GM18951 (cell line): ENCODE results near the gene DTX4.

Source experiments
- POLR2A ChIP-seq: IDR thresholded peaks from 4 replicates; pipeline ENCODE4 v1.6.1; 2011; ENCODE audit warnings: mild to moderate bottlenecking; ENCODE audit not compliant: insufficient read length, insufficient read depth; ENCODE audit errors: extremely low read depth
- in situ Hi-C: fragments of 300-500 bp; cut with MboI; formaldehyde crosslinking; loops from one replicate; pipeline ENCODE4 v1.12.0; 2022; ENCODE audit warnings: low sequenced_read_pairs, mixed read lengths, inconsistent platforms; ENCODE audit not compliant: unreplicated experiment

The DTX4 gene

DNA sequence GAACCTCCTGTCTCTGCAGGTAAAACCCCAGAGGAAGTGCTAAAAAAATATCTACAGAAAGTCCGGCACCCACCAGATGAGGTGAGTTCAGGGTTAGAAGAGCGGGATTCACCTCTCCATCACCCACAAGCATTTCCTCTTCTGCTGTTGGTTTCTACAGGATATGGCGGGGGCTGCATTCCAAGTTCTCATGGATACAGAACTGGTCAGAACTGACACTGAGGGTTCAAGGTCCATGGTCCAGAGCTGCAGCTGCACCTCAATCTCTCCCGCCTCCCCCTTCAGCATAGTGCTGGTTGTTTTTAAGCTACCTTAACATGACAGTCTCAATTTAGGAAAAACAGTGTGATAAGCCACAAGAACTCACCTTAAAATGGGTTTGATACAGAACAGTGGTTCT, 19.2 kb downstream of the DTX4 start:
- TF ChIP-seq POLR2A: no peak
- in situ Hi-C loops: loop anchor here (10.0 kb wide), 1 partner anchor 234 kb away; the partner anchor contains the start of gene OR5A2

DNA sequence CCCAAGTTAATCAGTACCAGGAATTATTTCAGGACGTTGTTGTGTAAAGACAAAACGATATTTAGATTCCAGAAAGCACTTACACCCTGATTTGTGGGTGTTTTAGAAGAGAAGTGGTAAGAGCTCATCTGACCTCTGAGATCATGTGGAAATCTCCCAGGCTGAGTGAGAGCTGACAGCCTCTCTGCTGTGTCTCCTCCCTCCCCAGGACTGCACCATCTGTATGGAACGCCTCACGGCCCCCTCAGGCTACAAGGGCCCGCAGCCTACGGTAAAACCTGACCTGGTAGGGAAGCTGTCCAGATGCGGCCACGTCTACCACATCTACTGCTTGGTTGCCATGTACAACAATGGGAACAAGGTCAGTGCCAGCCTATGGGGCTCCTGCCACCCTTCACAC, 20.0 kb downstream of the DTX4 start:
- in situ Hi-C loops: loop anchor here (10.0 kb wide), 1 partner anchor 233 kb away; the partner anchor contains the start of gene OR5A2
- no peak for TF ChIP-seq POLR2A

DNA sequence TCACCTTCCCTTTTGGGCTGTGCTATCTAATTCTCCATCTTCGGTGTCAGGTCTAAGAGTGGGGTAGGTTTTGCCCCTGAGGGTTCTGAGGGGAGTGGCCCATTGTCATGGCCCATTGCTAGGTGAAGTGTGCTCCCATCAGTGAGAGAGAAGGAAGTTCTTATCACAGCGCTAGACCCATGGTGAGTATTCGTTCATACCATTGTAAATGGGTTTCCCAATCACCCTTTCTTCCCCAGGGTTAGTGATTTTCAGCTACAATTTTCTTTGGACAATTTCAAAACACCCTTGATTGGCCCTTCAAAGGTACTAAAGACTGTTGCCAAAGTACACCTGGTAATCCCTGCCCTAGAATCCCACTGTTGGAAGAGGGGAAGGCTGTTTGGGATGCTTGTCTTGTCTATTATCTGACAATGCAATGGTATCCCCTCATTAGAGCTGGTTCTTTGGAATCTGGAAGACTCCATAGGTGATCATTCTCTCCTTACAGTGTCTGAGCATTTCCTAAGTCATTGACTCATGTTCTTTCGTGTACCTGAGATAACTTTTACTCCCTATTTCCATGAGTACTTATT, 20.6 kb downstream of the DTX4 start:
- no peak for TF ChIP-seq POLR2A
- in situ Hi-C loops: loop anchor here (10.0 kb wide), 1 partner anchor 232 kb away; the partner anchor contains the start of gene OR5A2

DNA sequence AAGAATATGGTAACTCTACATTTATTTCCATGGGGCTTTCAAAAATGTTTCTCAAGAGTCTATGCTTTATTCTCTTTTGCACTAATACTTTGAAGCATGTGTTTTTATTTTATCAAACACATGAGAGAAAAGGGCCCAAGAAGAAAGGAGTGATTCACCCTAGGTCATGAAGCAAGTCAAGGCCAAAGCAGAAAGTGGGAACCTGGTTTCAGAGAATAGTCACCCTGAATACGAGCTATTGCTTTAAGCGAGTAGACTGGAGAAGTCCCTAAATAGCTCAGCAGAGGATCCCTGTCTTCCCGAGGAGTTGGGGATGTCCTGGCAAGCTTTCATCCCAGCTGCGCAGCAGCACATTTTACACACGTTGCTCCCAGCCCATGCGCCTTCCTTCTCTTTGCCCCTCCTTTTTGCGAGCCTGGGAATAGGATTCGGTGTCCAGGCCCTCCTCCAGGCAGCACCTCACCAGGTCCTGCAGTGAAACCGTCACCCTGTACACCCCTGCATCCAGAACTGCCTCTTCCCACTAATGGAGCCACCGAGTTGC, 21.7 kb downstream of the DTX4 start:
- in situ Hi-C loops: loop anchor here (10.0 kb wide), 1 partner anchor 231 kb away; the partner anchor contains the start of gene OR5A2
- TF ChIP-seq POLR2A: no peak

DNA sequence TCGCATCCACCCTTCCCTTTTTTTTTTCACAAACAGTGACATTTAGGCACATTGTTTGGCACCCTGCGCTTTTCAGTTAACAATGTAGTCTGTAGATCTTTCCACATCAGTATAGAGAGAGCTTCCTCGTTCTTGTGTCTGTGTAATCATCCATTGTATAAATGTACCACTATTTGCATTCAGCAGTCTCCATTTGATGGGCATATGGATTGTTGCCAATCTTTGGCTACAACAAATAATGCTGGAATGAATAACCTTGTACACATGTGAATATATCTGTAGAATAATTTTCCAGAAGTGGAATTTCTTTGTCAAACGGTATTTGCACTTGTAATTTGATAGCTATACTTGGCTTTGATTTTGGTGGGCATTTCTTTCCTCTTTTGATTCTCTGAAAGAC, 23.7 kb downstream of the DTX4 start:
- no peak for TF ChIP-seq POLR2A
- in situ Hi-C loops: loop anchor here (10.0 kb wide), 1 partner anchor 229 kb away; the partner anchor contains the start of gene OR5A2

DNA sequence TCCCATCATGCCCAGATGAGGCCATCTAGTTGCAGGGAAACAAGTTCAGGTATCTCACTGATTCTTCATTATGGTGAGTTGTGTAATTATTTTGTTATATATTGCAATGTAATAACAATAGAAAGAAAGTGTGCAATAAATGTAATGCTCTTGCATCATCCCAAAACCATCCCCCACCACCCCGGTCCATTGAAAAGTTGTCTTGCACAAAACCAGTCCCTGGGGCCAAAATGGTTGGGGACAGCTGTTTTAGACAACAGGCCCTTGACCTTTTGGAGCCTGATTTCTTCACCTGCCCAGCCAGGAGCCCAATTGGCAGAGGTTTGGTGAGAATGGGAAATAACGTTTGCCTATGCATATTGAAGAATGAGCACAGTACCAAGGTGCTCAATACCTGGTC, 24.8 kb downstream of the DTX4 start:
- in situ Hi-C loops: loop anchor here (10.0 kb wide), 1 partner anchor 228 kb away; the partner anchor contains the start of gene OR5A2
- no peak for TF ChIP-seq POLR2A

DNA sequence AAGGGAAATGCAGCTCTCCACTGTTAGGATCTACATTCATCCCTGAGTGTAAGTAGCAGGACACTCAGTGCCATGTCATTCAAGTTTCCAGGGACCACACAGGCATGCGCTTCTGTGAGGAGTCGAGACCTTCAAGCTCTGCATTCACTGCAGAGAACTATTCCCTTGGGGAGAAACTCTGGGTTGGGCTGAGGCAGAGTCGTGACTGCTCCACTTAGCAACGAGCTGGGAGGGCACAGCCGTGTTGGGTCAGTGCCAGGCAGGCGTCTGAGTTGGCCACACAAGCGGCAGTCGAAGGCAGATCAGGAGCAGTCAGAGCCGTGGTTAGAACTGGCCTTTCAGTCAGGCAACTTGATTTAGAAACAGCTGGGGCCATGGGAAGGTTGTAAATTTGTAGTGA, 26.1 kb downstream of the DTX4 start:
- no peak for TF ChIP-seq POLR2A
- in situ Hi-C loops: loop anchor here (10.0 kb wide), 1 partner anchor 227 kb away; the partner anchor contains the start of gene OR5A2

DNA sequence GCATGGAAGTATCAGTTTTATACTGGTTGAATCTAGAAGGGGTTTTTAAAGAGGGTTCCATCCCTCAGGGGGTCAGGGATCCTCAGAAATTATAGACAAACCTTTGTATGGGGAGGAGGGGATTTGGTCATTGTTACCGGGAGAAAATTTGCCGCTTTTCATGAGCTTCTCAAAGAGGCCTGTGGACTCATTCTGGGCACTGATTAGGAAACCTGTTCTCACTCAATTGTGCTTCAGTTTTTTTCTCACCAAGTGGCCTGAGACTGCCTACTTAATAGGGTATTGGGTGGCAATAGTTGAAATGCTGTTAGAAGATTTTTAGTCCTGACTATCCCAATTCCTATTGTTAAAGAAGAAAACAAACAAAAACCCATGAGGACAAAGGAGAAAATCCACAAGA, 26.8 kb downstream of the DTX4 start:
- TF ChIP-seq POLR2A: no peak
- in situ Hi-C loops: loop anchor here (10.0 kb wide), 1 partner anchor 226 kb away; the partner anchor contains the start of gene OR5A2

DNA sequence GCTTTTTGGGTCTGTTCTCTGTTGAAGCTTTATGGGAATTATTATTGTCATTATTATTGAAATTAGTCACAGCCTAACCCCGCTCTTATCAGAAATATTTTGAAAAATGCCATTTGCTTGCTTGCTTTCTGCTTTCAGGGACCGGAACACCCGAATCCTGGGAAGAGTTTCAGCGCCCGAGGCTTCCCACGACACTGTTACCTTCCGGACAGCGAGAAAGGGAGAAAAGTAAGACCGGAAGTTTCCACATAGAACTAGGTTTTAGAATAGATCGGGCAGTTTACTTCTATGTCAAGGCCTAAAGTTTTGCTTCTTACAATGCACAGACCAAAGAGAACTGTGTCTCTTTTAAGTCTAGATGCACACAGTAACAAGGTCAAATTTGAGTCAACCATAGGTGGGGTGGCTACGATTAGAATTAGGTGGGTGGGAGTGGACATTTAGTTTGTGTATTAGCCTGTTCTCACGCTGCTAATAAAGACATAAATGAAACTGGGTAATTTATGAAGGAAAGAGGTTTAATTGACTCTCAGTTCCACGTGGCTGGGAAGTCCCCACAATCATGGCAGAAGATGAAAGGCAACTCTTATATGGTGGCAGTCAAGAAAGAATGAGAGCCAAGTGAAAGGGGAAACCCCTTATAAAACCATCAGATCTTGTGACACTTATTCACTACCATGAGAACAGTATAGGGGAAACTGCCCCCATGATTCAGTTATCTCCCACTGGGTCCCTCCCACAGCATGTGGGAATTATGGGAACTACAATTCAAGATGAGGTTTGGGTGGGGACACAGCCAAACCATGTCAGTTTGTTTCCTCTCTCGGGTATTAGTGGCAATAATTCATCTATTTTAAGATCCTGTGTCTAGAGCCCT, 27.9 kb downstream of the DTX4 start:
- in situ Hi-C loops: loop anchor here (10.0 kb wide), 1 partner anchor 225 kb away; the partner anchor contains the start of gene OR5A2

DNA sequence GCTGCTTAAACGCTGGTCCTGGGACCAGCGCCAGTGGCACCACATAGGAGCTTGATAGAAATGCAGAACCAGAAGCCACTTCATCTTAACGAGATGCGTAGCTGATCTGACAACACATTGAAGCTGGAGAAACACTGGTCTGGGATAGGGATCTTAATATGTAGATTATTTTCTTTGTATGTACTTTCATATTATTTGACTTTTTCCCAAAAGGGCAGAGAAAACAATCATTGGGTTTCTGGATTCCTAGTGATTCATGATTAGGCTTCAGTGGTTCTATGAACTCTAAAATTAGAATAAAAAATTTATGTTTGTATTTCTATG, 28.5 kb downstream of the DTX4 start:
- in situ Hi-C loops: no loop called here
- no peak for TF ChIP-seq POLR2A

More for the DNA sequence above, 27.9 kb downstream of the DTX4 start:
- no peak for TF ChIP-seq POLR2A

DNA sequence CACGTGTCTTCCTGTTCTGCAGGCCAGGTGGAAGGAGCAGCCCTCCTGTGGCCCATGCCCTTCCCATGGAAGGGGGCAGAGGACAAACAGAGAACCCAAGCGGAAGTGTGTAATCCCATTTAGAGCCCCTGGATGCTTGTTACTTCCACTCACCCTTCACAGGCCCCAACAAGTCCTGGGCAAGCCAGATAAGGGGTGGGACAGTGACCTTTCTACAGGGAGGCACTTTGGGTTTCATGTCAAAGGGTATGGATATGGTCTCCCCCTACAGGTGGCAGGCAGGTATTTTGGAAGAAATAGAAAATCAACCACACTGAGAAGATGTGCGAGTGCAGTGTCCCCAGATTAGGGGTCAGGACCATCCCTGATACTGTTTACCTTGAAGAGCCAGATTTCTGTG, 29.4 kb downstream of the DTX4 start:
- in situ Hi-C loops: no loop called here
- TF ChIP-seq POLR2A: no peak

DNA sequence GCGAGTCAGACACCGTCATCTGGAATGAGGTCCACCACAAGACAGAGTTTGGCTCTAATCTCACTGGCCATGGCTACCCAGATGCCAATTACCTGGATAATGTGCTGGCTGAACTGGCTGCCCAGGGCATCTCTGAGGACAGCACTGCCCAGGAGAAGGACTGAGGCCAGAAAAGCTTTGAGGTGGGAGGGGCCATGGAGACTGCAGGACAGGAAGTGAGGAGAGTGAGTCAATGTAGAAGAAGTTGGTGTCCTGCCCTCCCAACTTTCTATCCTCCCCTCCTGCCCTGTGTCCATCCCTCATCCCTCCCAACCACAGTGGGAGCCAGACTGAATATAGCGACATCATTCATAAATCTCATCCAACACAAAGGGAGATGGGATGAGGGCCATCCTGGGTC, 32.8 kb downstream of the DTX4 start:
- in situ Hi-C loops: loop anchor here (5.0 kb wide), 1 partner anchor 32 kb away; the partner anchor contains the start of gene DTX4

DNA sequence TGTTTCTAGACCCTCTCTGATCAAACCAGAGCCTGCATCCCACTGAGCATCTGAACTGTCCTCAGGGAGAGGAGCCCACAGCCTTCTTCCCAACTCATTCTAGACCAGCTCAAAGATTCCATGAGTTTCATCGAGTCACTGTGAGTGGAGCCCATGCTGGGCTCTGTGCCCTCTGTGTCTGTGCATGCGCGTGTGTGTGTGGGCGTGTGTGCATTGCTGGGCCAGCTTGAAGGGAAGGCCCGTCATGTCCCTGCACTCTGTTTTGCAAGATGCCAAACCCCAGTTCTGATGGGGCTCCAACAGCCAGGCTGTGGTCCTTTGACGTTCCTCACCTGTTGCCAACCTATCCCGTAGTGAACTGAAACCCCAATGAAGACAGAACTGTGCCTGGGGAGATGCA, 33.7 kb downstream of the DTX4 start:
- TF ChIP-seq POLR2A: no peak
- in situ Hi-C loops: loop anchor here (5.0 kb wide), 1 partner anchor 33 kb away; the partner anchor contains the start of gene DTX4

More for the DNA sequence above, 32.8 kb downstream of the DTX4 start:
- no peak for TF ChIP-seq POLR2A
